GM12874 (cell line): ENCODE measurements around the gene PEAK1.

Experiments
- CTCF ChIP-seq: IDR thresholded peaks from 2 replicates; pipeline ENCODE4 v1.5.1; 2011; ENCODE audit warnings: low read depth, mild to moderate bottlenecking, control low read depth, low read length, moderate library complexity; ENCODE audit not compliant: insufficient read depth

PEAK1 gene

GRCh38 chr15:77349666-77350065 is 70.2 kb downstream of the PEAK1 start:
- no peak for TF ChIP-seq CTCF

- TF ChIP-seq CTCF, result no peak
Measured at GRCh38 chr15:77348511-77348910, 71.4 kb downstream of the PEAK1 start.

GRCh38 chr15:77347197-77347596 is 72.7 kb downstream of the PEAK1 start:
- TF ChIP-seq CTCF, result no peak

GRCh38 chr15:77346245-77347036 is 73.5 kb downstream of the PEAK1 start:
- no peak for TF ChIP-seq CTCF

GRCh38 chr15:77342807-77343206 is 77.1 kb downstream of the PEAK1 start:
- no peak for TF ChIP-seq CTCF

- no peak for TF ChIP-seq CTCF
Measured at GRCh38 chr15:77340245-77340644, 79.7 kb downstream of the PEAK1 start.

GRCh38 chr15:77336006-77336405 is 83.9 kb downstream of the PEAK1 start:
- no peak for TF ChIP-seq CTCF

GRCh38 chr15:77335298-77335697 is 84.6 kb downstream of the PEAK1 start:
- TF ChIP-seq CTCF, result no peak
